WTC11 (cell line): ENCODE measurements around the gene TMEM269. TPM values are rescaled to one million over a fixed set of nuclear protein-coding genes. Genes with fewer than 3 reads are reported as not detected.
A peak's percentile ranks its signal among the peaks of the same experiment; 100 is the strongest.

Experiments used
- ATAC-seq: fragments of 200-7000 bp; cut with Tn5 transposase; 2 replicates; pipeline ENCODE4 v1.10.0; 2021; ENCODE audit warnings: mild to moderate bottlenecking, moderate library complexity
- CTCF ChIA-PET: fragments of 300-600 bp; sonication (Branson Sonifier 250); formaldehyde crosslinking; loops from one replicate; lab custom pipeline; 2021; ENCODE audit warnings: antibody characterized with exemption; lab: Charles Lee
- POLR2A ChIA-PET: fragments of 350-600 bp; sonication (Branson Sonifier 250); formaldehyde crosslinking; loops from one replicate; lab custom pipeline; 2021; ENCODE audit warnings: antibody characterized with exemption; lab: Charles Lee
- DNase-seq: peaks from one replicate; pipeline ENCODE4 v3.0.0; 2021; ENCODE audit warnings: low spot score
- H3K27ac Mint-ChIP-seq: 2 replicates; pipeline ENCODE4 v1.8.0; 2021; ENCODE audit warnings: mixed read lengths
- H3K27me3 Mint-ChIP-seq: 2 replicates; pipeline ENCODE4 v1.8.0; 2021; ENCODE audit warnings: low read depth, mild to moderate bottlenecking, moderate library complexity, mixed read lengths
- H3K36me3 Mint-ChIP-seq: 2 replicates; pipeline ENCODE4 v1.8.0; 2021; ENCODE audit warnings: mixed read lengths
- H3K4me1 Mint-ChIP-seq: 2 replicates; pipeline ENCODE4 v1.8.0; 2022; ENCODE audit warnings: mixed read lengths
- H3K4me3 Mint-ChIP-seq: 2 replicates; pipeline ENCODE4 v1.8.0; 2021; ENCODE audit warnings: mild to moderate bottlenecking, moderate library complexity, mixed read lengths
- H3K9me3 Mint-ChIP-seq: 2 replicates; pipeline ENCODE4 v1.8.0; 2021; ENCODE audit warnings: mixed read lengths
- CBFB ChIP-seq: sonication (generic); formaldehyde crosslinking; IDR thresholded peaks from 2 replicates; pipeline ENCODE4 v1.8.1; 2022; ENCODE audit warnings: mild to moderate bottlenecking, low read depth, missing genetic modification reagents
- E2F5 ChIP-seq: sonication (generic); formaldehyde crosslinking; IDR thresholded peaks from 2 replicates; pipeline ENCODE4 v1.8.1; 2022; ENCODE audit warnings: mild to moderate bottlenecking, moderate library complexity, missing genetic modification reagents
- ESRRA ChIP-seq: sonication (generic); formaldehyde crosslinking; IDR thresholded peaks from 2 replicates; pipeline ENCODE4 v1.8.1; 2022; ENCODE audit warnings: mild to moderate bottlenecking, missing genetic modification reagents, borderline replicate concordance
- ETV6 ChIP-seq: sonication (generic); formaldehyde crosslinking; IDR thresholded peaks from 2 replicates; pipeline ENCODE4 v1.8.1; 2022; ENCODE audit warnings: mild to moderate bottlenecking, missing genetic modification reagents
- FOXP1 ChIP-seq: sonication (generic); formaldehyde crosslinking; IDR thresholded peaks from 2 replicates; pipeline ENCODE4 v1.8.0; 2022; ENCODE audit warnings: missing genetic modification reagents, mild to moderate bottlenecking, moderate library complexity, borderline replicate concordance
- FOXP4 ChIP-seq: sonication (generic); formaldehyde crosslinking; IDR thresholded peaks from 2 replicates; pipeline ENCODE4 v1.8.0; 2022; ENCODE audit warnings: mild to moderate bottlenecking, missing genetic modification reagents
- HMGXB4 ChIP-seq: sonication (generic); formaldehyde crosslinking; IDR thresholded peaks from 2 replicates; pipeline ENCODE4 v1.8.1; 2023; ENCODE audit warnings: mild to moderate bottlenecking, moderate library complexity, missing genetic modification reagents
- MXD4 ChIP-seq: fragments of 250-450 bp; sonication (Bioruptor Pico); IDR thresholded peaks from 2 replicates; pipeline ENCODE4 v1.8.0; 2021; ENCODE audit warnings: mild to moderate bottlenecking, moderate library complexity, borderline replicate concordance
- NFE2L1 ChIP-seq: sonication (generic); formaldehyde crosslinking; IDR thresholded peaks from 2 replicates; pipeline ENCODE4 v1.8.1; 2023; ENCODE audit warnings: missing genetic modification reagents
- NR3C1 ChIP-seq: sonication (generic); formaldehyde crosslinking; conservative IDR thresholded peaks from 2 replicates; pipeline ENCODE4 v1.8.1; 2023; ENCODE audit warnings: low read depth, mild to moderate bottlenecking, missing genetic modification reagents
- PRRX2 ChIP-seq: fragments of 250-450 bp; sonication (Bioruptor Pico); IDR thresholded peaks from 2 replicates; pipeline ENCODE4 v1.8.0; 2021; ENCODE audit warnings: mild to moderate bottlenecking
- SP1 ChIP-seq: sonication (generic); formaldehyde crosslinking; conservative IDR thresholded peaks from 2 replicates; pipeline ENCODE4 v1.8.1; 2022; ENCODE audit warnings: missing genetic modification reagents
- STAT6 ChIP-seq: sonication (generic); formaldehyde crosslinking; conservative IDR thresholded peaks from 2 replicates; pipeline ENCODE4 v1.8.1; 2023; ENCODE audit warnings: mild to moderate bottlenecking, low read depth, missing genetic modification reagents, moderate library complexity
- TCF7 ChIP-seq: sonication (generic); formaldehyde crosslinking; IDR thresholded peaks from 2 replicates; pipeline ENCODE4 v1.8.0; 2022; ENCODE audit warnings: mild to moderate bottlenecking, low read depth, missing genetic modification reagents, moderate library complexity
- USF1 ChIP-seq: sonication (generic); formaldehyde crosslinking; IDR thresholded peaks from 2 replicates; pipeline ENCODE4 v1.8.0; 2022; ENCODE audit warnings: mild to moderate bottlenecking, missing genetic modification reagents
- ZNF219 ChIP-seq: sonication (generic); formaldehyde crosslinking; IDR thresholded peaks from 2 replicates; pipeline ENCODE4 v1.8.0; 2023; ENCODE audit warnings: missing genetic modification reagents, mild to moderate bottlenecking, borderline replicate concordance
- ZNF232 ChIP-seq: sonication (generic); formaldehyde crosslinking; IDR thresholded peaks from 2 replicates; pipeline ENCODE4 v1.8.0; 2022; ENCODE audit warnings: mild to moderate bottlenecking, missing genetic modification reagents
- ZNF396 ChIP-seq: fragments of 250-450 bp; sonication (Bioruptor Pico); IDR thresholded peaks from 2 replicates; pipeline ENCODE4 v1.8.0; 2021; ENCODE audit warnings: mild to moderate bottlenecking, moderate library complexity, borderline replicate concordance
- ZNF423 ChIP-seq: fragments of 250-450 bp; sonication (Bioruptor Pico); IDR thresholded peaks from 2 replicates; pipeline ENCODE4 v2.1.2; 2022; ENCODE audit warnings: mild to moderate bottlenecking, moderate library complexity
- total RNA-seq: library from RNA; stranded (reverse); gene quantifications from 3 replicates; pipeline ENCODE4 v1.2.3, GENCODE V29; 2021
- TF ChIP-seq, protein P1 (sequence below): sonication (generic); formaldehyde crosslinking; IDR thresholded peaks from 2 replicates; pipeline ENCODE4 v1.8.0; 2022; ENCODE audit warnings: mild to moderate bottlenecking, missing genetic modification reagents
- TF ChIP-seq, protein P2 (sequence below): sonication (generic); formaldehyde crosslinking; IDR thresholded peaks from 2 replicates; pipeline ENCODE4 v1.8.1; 2022; ENCODE audit warnings: low read depth, mild to moderate bottlenecking, moderate library complexity, missing genetic modification reagents, borderline replicate concordance
- TF ChIP-seq, protein P3 (sequence below): fragments of 250-450 bp; sonication (Bioruptor Pico); IDR thresholded peaks from 2 replicates; pipeline ENCODE4 v2.1.2; 2022; ENCODE audit warnings: mild to moderate bottlenecking, moderate library complexity
- TF ChIP-seq, protein P4 (sequence below): fragments of 250-450 bp; sonication (Bioruptor Pico); IDR thresholded peaks from 2 replicates; pipeline ENCODE4 v1.9.0; 2021; ENCODE audit warnings: mild to moderate bottlenecking

The TMEM269 gene
- total RNA-seq, 1 experiment from 2014 or later = 0.57 TPM

DNA sequence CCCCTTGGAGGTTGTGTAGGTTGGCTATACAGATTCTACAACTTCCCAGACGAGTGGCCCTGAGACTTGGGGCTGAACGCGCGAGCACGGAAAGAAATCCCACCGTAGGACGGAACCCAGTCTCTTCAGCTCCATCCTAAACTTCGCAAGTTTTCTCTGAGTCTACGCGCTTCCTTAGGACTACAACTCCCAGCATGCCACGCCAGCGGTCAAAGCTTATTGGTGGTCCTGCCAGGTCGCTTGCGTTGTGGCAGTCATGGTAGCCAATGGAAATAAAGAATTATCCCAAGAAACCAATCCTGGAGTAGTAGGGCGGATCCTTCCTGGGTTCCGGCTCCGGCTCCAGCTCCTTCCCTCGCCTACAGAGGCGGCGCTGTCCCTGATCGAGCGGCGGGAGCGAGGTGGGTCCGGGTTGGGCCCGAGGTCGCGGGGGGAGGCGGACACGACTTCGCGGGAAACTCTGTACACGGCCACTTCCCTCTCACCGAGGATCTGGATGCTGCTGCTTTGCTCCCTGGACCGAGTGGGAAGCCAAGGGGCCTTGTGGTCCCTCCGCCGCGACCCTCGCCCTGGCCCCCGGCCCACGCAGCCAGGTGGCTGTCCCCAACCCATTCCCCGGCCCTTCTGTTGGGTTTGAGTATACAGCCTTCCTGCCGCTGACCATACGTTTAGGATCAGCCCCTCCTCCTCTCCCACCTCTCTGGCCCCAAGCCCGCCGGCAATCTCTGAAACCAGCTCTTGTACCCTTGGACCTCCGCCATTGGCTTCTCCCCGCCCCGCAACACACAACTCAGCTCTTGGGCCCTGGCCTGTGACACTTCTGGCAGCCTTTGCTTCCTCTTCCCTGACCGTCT is 61.7 kb downstream of the TMEM269 start, which contains the start of gene ZNF691:
ZNF691 (plus strand) TSS at position 357 of the 854 bp plus-strand sequence. CDS start 3,046 bp downstream, outside the sequence.
- Mint-ChIP-seq H3K27me3 (no peaks in the 10 kb centered on the region; the same call in 1 of the 2 replicates), H3K4me3 (peak within 1 kb of the TSS; percentile 95), H3K4me1 (peaks cover 24% of the 10 kb centered on the region), H3K36me3 (peaks cover 31% of the 10 kb centered on the region), H3K9me3 (no peaks in the 10 kb centered on the region; the same call in 1 of the 2 replicates), H3K27ac (peak within 1 kb of the TSS; percentile 90)
- peak; percentile 99 for ATAC-seq
- POLR2A ChIA-PET = interaction anchor here (0.5 to 1.3 kb wide), 14 partner anchors 22 to 954 kb away, joined by 3 to 8 read pairs (median 3); partner anchors contain the start of genes C1orf50, CLDN19 and P3H1
- CTCF ChIA-PET = interaction anchor here (0.6 to 3.3 kb wide), 36 partner anchors 9 to 1088 kb away, joined by 3 to 21 read pairs (median 4); partner anchors contain the start of genes C1orf210, C1orf50, CFAP57 and EBNA1BP2
- peak; percentile 94 for DNase-seq
- TF ChIP-seq ZNF219 (CRISPR knock-in tag) (no peak), NR3C1 (CRISPR knock-in tag) (no peak), PRRX2 (CRISPR knock-in tag) (no peak), FOXP4 (CRISPR knock-in tag) (no peak), ZNF396 (CRISPR knock-in tag) (no peak), HMGXB4 (CRISPR knock-in tag) (0 out of 2 replicates have a peak, but pooled peaks have one; percentile 50), ESRRA (CRISPR knock-in tag) (no peak), FOXP1 (CRISPR knock-in tag) (no peak; the same call in 1 of the 2 replicates), ETV6 (peak; percentile 66; the same call in 1 of the 2 replicates), CBFB (no peak), ZNF232 (CRISPR knock-in tag) (peak; percentile 53; the same call in 1 of the 2 replicates), MXD4 (CRISPR knock-in tag) (no peak), SP1 (CRISPR knock-in tag) (peak; percentile 59; the same call in 1 of the 2 replicates), TCF7 (no peak), NFE2L1 (no peak), USF1 (CRISPR knock-in tag) (no peak), STAT6 (no peak), ZNF423 (no peak), E2F5 (CRISPR knock-in tag) (peak; percentile 69; the same call in 1 of the 2 replicates)
- TF ChIP-seq, protein P1, sequence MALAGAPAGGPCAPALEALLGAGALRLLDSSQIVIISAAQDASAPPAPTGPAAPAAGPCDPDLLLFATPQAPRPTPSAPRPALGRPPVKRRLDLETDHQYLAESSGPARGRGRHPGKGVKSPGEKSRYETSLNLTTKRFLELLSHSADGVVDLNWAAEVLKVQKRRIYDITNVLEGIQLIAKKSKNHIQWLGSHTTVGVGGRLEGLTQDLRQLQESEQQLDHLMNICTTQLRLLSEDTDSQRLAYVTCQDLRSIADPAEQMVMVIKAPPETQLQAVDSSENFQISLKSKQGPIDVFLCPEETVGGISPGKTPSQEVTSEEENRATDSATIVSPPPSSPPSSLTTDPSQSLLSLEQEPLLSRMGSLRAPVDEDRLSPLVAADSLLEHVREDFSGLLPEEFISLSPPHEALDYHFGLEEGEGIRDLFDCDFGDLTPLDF (CRISPR knock-in tag) = no peak
- TF ChIP-seq, protein P2, sequence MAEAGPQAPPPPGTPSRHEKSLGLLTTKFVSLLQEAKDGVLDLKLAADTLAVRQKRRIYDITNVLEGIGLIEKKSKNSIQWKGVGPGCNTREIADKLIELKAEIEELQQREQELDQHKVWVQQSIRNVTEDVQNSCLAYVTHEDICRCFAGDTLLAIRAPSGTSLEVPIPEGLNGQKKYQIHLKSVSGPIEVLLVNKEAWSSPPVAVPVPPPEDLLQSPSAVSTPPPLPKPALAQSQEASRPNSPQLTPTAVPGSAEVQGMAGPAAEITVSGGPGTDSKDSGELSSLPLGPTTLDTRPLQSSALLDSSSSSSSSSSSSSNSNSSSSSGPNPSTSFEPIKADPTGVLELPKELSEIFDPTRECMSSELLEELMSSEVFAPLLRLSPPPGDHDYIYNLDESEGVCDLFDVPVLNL (CRISPR knock-in tag) = no peak
- TF ChIP-seq, protein P3, sequence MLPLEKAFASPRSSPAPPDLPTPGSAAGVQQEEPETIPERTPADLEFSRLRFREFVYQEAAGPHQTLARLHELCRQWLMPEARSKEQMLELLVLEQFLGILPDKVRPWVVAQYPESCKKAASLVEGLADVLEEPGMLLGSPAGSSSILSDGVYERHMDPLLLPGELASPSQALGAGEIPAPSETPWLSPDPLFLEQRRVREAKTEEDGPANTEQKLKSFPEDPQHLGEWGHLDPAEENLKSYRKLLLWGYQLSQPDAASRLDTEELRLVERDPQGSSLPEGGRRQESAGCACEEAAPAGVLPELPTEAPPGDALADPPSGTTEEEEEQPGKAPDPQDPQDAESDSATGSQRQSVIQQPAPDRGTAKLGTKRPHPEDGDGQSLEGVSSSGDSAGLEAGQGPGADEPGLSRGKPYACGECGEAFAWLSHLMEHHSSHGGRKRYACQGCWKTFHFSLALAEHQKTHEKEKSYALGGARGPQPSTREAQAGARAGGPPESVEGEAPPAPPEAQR (CRISPR knock-in tag) = no peak
- TF ChIP-seq, protein P4, sequence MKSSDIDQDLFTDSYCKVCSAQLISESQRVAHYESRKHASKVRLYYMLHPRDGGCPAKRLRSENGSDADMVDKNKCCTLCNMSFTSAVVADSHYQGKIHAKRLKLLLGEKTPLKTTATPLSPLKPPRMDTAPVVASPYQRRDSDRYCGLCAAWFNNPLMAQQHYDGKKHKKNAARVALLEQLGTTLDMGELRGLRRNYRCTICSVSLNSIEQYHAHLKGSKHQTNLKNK (CRISPR knock-in tag) = no peak
